ENCODE measurements around the gene MRPS16.
"Not testable (repeated sequence)": the region's sequence is repeated elsewhere in the genome, so short reads cannot be mapped to it uniquely, and the experiment has no call there.

MRPS16 gene

DNA sequence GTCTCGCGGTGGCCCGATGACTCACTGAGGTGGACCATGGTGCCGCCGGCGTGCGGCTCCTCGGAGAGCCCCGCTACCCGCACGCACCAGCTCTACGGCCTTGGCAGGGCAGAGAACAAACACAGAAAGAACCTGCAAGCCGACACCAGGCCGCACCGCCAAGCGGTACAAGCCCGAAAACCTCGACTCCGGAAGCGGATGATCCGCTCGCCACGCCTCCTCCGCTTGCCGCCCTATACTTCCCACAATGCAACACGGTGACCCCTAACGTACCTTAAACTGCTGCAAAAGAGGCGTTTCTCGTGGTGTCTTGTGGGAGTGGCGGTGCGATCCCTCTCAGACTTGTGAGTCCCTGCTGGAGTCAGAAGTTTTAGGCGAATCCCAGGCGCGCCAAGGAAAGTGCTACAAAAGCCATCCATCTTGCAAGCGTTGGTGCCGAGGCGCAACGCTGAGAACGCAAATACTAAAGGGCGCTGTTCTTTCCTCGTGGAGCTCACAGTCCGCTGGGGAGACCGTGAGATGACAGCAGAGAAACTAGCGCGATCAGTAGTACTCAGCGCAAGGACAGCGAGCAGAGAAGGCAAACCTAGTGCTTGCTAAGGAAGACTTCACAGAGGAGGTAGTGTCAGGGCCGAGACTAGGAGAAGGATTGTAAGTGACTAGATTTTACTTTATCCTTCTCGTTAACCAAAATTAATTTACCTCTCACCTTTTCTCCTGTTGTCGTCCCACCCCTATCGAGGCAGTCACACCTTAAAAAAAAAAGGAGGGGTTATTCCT is at the start of gene MRPS16:
TSS of gene MRPS16 (minus strand) at position 200 of the 780 bp plus-strand sequence. CDS start at position 38, 162 bp downstream.
- DNase-seq: peak; percentile 94

DNA sequence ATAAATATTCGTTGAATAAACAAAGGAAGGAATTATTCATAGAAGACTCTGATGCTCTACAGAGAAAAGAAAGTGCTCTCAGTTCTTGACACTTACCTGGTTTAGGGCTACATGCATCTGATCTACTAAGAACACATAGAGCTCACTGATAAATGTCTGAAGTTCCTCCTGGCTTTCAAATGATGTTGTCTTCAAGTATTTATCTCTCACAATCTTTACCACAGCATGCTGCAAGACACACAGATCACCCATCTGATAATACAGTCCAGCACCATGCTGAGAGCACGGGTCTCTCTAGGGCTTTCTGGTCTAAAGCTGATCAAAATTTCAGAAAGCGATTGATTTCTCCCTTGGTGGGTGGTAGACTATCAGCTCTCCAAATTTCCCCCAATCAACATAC is 44.5 kb upstream of the MRPS16 start:
- DNase-seq: no peak

DNA sequence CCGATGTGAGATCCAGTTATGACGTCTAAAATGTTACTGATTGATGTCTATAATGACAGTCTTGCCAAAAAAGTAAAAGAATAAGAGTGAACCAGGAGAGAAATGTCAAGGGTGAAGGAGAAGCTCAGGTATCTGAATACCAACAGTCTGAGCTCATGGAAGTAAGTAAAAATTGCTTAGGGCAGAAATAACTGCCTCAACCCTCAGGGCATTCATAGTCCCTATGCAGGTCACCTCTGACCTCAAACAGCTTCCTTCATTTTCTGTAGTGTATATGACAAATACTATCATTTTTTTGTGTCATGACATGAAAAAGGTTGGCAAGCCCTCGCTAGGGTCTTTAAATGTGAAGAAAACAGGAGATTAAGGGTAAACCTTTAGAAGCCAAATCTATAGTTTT is 41.0 kb upstream of the MRPS16 start:
- DNase-seq: no peak

DNA sequence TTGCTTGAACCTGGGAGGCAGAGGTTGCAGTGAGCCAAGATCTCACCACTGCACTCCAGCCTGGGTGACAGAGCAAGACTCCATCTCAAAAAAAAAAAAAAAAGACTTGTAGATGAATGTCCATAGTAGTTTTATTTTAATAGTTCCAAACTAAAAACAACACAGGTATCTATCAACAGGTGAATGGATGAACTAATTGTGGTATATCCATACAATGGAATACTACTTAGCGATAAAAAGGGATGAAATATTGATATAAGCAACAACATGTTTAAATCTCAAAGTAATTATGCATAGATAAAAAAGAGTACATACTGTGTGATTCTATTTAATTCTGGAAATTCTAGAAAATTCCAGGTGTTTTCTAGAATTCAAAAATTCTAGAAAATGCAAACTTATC is 37.5 kb upstream of the MRPS16 start:
- no peak for DNase-seq

- no peak for DNase-seq
Measured at GRCh38 chr10:73287441-73287840, 35.0 kb upstream of the MRPS16 start.

DNA sequence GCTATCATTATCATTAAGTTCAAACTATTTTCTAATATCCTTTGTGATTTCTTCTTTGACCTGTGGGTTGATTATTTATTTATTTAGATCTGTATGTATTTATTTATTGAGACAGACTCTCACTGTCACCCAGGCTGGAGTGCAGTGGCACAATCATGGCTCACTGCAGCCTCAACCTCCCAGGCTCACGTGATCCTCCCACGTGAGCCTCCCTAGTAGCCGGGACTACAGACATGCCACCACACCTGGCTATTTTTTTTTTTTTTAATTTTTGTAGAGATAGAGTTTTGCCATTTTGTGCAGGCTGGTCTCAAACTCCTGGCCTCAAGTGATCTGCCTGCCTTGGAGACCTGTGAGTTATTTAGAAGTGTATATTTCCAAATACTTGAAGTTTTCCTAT is 28.7 kb upstream of the MRPS16 start:
- DNase-seq: no peak

DNA sequence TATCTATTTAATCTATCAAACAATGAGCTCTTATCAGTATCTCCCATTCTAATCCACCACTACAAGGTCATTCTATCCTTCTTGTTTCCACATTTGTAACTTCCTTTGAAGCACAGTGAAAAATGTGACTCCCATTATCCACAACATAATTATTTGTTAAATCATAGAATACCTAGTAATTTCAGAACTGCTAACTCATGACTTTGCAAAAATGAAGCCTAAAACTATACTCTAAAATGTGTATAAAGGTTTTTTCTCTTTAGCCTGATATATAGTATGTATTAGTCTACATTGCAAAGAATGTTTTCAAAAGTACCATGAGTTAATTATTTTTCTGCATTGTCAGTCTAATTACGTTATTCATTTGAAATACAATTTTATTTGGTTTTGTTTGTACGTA is 12.0 kb upstream of the MRPS16 start:
- no peak for DNase-seq

- no peak for DNase-seq
Measured at GRCh38 chr10:73263693-73264347, 11.4 kb upstream of the MRPS16 start.

GRCh38 chr10:73262880-73263555 is 10.6 kb upstream of the MRPS16 start:
- DNase-seq: no peak

DNA sequence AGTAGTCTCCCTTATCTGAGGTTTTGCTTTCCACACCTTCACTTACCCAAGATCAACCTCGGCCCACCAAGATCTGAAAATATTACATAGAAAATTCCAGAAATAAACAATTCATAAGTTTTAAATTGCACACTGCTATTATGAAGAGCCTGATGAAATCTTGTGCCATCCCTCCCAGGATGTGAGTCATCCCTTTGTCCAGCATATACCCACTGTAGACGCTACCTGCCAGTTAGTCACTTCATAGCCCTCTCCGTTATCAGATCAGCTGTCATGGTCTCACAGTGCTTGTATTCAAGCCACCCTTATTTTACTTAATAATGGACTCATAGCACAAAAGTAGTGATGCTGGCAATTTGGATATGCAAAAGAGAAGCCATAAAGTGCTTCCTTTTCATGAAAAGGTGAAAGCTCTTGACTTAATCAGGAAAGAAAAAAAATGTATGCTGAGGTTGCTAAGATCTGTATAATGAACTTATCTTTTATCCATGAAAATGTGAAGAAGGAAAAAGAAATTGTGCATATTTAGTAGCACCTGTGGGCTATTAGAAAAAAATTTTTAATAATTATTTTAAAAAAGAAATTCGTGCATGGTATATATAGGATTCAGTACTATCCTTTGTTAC is 9.8 kb upstream of the MRPS16 start:
- DNase-seq: no peak

DNA sequence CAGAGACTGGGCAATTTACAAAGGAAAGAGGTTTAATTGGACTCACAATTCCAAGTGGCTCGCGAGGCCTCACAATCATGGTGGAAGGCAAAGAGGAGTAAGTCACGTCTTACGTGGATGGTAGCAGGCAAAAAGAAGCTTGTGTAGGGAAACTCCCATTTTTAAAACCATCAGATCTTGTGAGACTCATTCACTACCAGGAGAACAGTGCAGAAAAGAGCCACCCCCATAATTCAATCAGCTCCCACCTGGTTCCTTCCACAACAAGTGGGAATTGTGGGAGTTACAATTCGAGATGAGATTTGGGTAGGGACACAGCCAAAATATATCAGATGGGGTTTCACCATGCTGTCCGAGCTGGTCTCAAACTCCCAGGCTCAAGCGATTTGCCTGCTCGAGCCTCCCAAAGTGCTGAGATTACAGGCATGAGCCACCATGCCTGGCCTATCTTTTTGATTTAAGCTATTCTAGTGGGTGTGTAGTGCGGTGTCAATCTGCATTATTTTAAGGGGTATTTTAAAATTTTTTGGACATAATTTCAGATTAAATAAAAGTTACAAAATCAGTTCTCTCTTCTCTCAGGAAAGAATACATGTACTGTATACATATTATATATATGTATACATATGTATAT is 9.0 kb upstream of the MRPS16 start:
- DNase-seq: no peak

GRCh38 chr10:73258612-73259011 is 6.2 kb upstream of the MRPS16 start:
- DNase-seq: not testable (repeated sequence)

DNA sequence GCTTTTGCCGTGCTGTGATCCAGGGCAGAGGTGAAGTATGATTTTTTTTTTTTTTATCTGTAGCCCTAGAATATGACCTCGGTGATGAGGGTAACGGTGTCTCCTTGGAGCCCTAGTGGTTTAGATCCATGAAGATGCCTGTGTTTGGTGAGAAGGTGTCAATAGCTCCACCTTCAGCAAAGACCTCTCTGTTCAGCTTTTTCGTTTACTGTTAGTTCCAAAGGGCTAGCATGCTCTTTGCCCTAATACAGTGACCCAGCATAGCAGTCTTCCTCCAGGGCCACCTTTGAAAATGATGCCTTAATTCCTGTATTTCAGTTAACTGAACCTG is 746 bp upstream of the MRPS16 start:
- DNase-seq: no peak

- peak in 1 of 2 experiments; percentile 36 for DNase-seq
Measured at GRCh38 chr10:73251683-73252444, 580 bp downstream of the MRPS16 start.

DNA sequence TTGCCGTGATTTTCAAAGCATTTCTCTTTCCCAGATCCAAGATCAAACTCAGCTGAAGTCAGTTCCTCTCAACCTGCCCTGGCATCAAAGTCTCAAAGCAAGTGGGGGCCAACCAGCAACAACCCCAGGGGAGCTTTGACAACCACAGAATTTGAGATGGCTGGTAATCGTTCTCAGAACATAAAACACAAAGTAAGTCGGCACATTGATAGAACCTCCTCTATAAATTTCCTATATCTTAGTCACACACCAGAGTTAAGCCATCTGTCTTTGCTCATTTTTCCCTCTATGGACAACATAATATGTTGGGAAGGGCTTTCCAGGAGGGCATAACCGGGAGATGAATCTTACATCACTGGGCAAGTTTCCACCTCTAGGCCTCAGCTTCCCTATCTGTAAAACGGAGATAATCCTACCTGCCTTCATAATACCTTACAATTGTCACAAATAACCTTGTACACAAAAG is 4.2 kb downstream of the MRPS16 start:
- no peak for DNase-seq

DNA sequence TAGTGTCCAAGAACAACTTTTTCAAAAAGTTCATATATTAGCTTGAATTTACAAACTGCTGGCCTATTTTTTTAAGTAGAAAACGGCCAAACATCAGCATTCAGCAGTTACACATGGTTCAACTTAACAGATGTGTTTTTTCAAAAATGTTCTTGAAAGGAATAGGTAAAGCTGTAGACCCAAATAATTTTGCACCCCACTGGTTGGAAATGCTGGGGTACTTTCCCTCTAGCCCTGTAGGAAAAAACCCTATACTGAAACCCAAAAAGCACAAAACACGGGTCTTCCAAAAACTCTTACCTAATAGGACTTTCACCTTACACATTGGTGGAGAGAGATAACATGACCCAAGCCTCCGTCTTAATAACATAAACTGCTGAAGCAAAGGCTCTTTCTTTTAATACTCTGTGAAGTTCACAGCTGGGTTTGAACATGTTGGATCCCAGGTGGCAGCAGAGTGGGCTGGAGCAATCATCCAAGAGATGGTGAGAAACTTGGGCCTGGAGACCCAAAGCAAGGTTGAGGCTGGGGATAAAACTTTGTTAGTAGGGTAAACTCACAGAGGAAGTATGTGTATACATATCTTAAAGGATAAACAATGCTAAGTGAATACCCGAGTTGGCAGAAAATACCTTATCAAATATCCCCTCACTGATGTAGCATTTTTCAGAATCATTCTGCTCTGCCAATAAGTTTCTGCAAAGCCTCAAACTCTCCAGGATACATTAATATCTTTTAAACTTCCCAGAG is 4.8 kb downstream of the MRPS16 start:
- no peak for DNase-seq

- peak; percentile 100 for DNase-seq
Measured at GRCh38 chr10:73246646-73247508, 5.6 kb downstream of the MRPS16 start, which contains the start of gene DNAJC9. Gene DNAJC9, minus strand, starts transcription at chr10:73247255. Its CDS starts 66 bp downstream, at chr10:73247189.

GRCh38 chr10:73246322-73246645 is 6.2 kb downstream of the MRPS16 start:
- no peak for DNase-seq

GRCh38 chr10:73244866-73245477 is 7.5 kb downstream of the MRPS16 start:
- no peak for DNase-seq

GRCh38 chr10:73239908-73240307 is 12.5 kb downstream of the MRPS16 start:
- DNase-seq: no peak

All from activated T-cell treated with anti-CD3 and anti-CD28 coated beads, Interleukin-2, amount 50 U/mL, for 48 hours (primary cell).